MM.1S (cell line): ENCODE results near the gene PSME2.
A peak's percentile ranks its signal among the peaks of the same experiment; 100 is the strongest.

ENCODE experiments used
- DNase-seq: peaks from one replicate; pipeline ENCODE4 v3.0.0-alpha.2; 2015
- H2AFZ ChIP-seq: fragments of 300-600 bp; sonication (generic); 2 replicates; pipeline ENCODE4 v1.6.0; 2016; ENCODE audit warnings: antibody characterized with exemption, low read length
- H3F3A ChIP-seq: fragments of 300-600 bp; sonication (generic); 2 replicates; pipeline ENCODE4 v1.6.1; 2016; ENCODE audit warnings: mild to moderate bottlenecking, antibody characterized with exemption, low read length, moderate library complexity, mixed read lengths; ENCODE audit not compliant: insufficient read depth
- H3K27ac ChIP-seq: fragments of 300-600 bp; sonication (generic); 2 replicates; pipeline ENCODE4 v1.5.1; 2016; ENCODE audit warnings: mild to moderate bottlenecking, low read length
- H3K27me3 ChIP-seq: fragments of 300-600 bp; sonication (generic); replicated peaks from 2 replicates; pipeline ENCODE4 v1.6.0; 2016; ENCODE audit warnings: low read length; ENCODE audit not compliant: insufficient read depth
- H3K36me3 ChIP-seq: fragments of 300-600 bp; sonication (generic); replicated peaks from 2 replicates; pipeline ENCODE4 v1.6.1; 2016; ENCODE audit warnings: mild to moderate bottlenecking, low read length, mixed read lengths; ENCODE audit not compliant: insufficient read depth
- H3K4me1 ChIP-seq: fragments of 300-600 bp; sonication (generic); 2 replicates; pipeline ENCODE4 v1.6.1; 2016; ENCODE audit warnings: low read length, mixed read lengths
- H3K4me2 ChIP-seq: fragments of 300-600 bp; sonication (generic); 2 replicates; pipeline ENCODE4 v1.6.0; 2016; ENCODE audit warnings: low read depth, low read length
- H3K4me3 ChIP-seq: fragments of 300-600 bp; sonication (generic); 2 replicates; pipeline ENCODE4 v1.5.1; 2016; ENCODE audit warnings: low read length, mixed read lengths
- H3K79me2 ChIP-seq: fragments of 300-600 bp; sonication (generic); 2 replicates; pipeline ENCODE4 v1.6.1; 2016; ENCODE audit warnings: mixed run types, low read length, mixed read lengths
- H3K9ac ChIP-seq: fragments of 300-600 bp; sonication (generic); 2 replicates; pipeline ENCODE4 v1.6.1; 2016; ENCODE audit warnings: low read length, mixed read lengths
- H3K9me2 ChIP-seq: fragments of 300-600 bp; sonication (generic); replicated peaks from 2 replicates; pipeline ENCODE4 v1.6.1; 2016; ENCODE audit warnings: mild to moderate bottlenecking, low read length, mixed read lengths; ENCODE audit not compliant: insufficient read depth
- H3K9me3 ChIP-seq: fragments of 300-600 bp; sonication (generic); replicated peaks from 2 replicates; pipeline ENCODE4 v1.6.1; 2016; ENCODE audit warnings: mild to moderate bottlenecking, low read length, mixed read lengths; ENCODE audit not compliant: insufficient read depth
- H4K20me1 ChIP-seq: fragments of 300-600 bp; sonication (generic); 2 replicates; pipeline ENCODE4 v1.6.1; 2016; ENCODE audit warnings: mild to moderate bottlenecking, low read length, moderate library complexity, mixed read lengths; ENCODE audit not compliant: insufficient read depth
- CTCF ChIP-seq: fragments of 300-600 bp; sonication (generic); IDR thresholded peaks from 2 replicates; pipeline ENCODE4 v1.5.1; 2016; ENCODE audit warnings: antibody characterized with exemption, low read length, mixed read lengths
- EZH2 ChIP-seq: fragments of 300-600 bp; sonication (generic); optimal IDR thresholded peaks from 2 replicates; pipeline ENCODE3; 2017; ENCODE audit warnings: low read depth, mild to moderate bottlenecking, antibody characterized with exemption, low read length, mixed read lengths
- EZH2phosphoT487 ChIP-seq: fragments of 300-600 bp; sonication (generic); IDR thresholded peaks from 2 replicates; pipeline ENCODE4 v1.6.1; 2018; ENCODE audit warnings: antibody characterized with exemption, low read length

Gene PSME2

GRCh38 chr14:24146978-24147760 is 759 bp upstream of the PSME2 start, which contains the start of gene RNF31:
RNF31 (plus strand) TSS chr14:24147498; CDS start chr14:24147699, 201 bp downstream.
- no peaks in the 10 kb centered on the region for H3K9me2 ChIP-seq
- H3K4me3 ChIP-seq = peak within 1 kb of the TSS; percentile 87
- peaks cover 5% of the 10 kb centered on the region for H3F3A ChIP-seq
- H3K4me1 ChIP-seq = peaks cover 11% of the 10 kb centered on the region
- DNase-seq = peak; percentile 92
- H3K27me3 ChIP-seq = no peaks in the 10 kb centered on the region
- H3K79me2 ChIP-seq = peaks cover 47% of the 10 kb centered on the region
- peak within 1 kb of the TSS; percentile 76; the same call in 1 of the 2 replicates for H3K27ac ChIP-seq
- TF ChIP-seq CTCF = no peak
- H2AFZ ChIP-seq = peak within 1 kb of the TSS; percentile 65
- H3K4me2 ChIP-seq = peak within 1 kb of the TSS; percentile 81
- H3K9ac ChIP-seq = peak within 1 kb of the TSS; percentile 84
- H4K20me1 ChIP-seq = no peaks in the 10 kb centered on the region
- H3K9me3 ChIP-seq = no peaks in the 10 kb centered on the region
- no peaks in the 10 kb centered on the region for H3K36me3 ChIP-seq

- Histone ChIP-seq H3K9me3 (no peaks in the 10 kb centered on the region), H3K9ac (peak overlapping the region; percentile 84), H3K27me3 (no peaks in the 10 kb centered on the region), H3K4me2 (peak overlapping the region; percentile 81), H3K4me1 (peaks cover 11% of the 10 kb centered on the region), H4K20me1 (no peaks in the 10 kb centered on the region), H3K27ac (peak overlapping the region; percentile 63; the same call in 1 of the 2 replicates), H3F3A (peaks cover 10% of the 10 kb centered on the region), H3K9me2 (no peaks in the 10 kb centered on the region), H2AFZ (no peak overlapping the region), H3K79me2 (peaks cover 47% of the 10 kb centered on the region), H3K4me3 (peak overlapping the region; percentile 87), H3K36me3 (no peaks in the 10 kb centered on the region)
- no peak for DNase-seq
- TF ChIP-seq EZH2 (no peak), EZH2phosphoT487 (no peak), CTCF (no peak)
These were observed 539 bp downstream of the PSME2 start for GRCh38 chr14:24145690-24146452.

GRCh38 chr14:24145219-24145618 is 1.2 kb downstream of the PSME2 start:
- Histone ChIP-seq H3K4me2 (peak overlapping the region; percentile 81), H3K9ac (peak overlapping the region; percentile 84; the same call in 1 of the 2 replicates), H3K36me3 (no peaks in the 10 kb centered on the region), H3K9me2 (no peaks in the 10 kb centered on the region), H3K4me1 (peaks cover 11% of the 10 kb centered on the region), H3K4me3 (peak overlapping the region; percentile 87), H2AFZ (no peak overlapping the region), H3K27ac (no peak overlapping the region), H3K79me2 (peaks cover 52% of the 10 kb centered on the region), H4K20me1 (no peaks in the 10 kb centered on the region), H3K27me3 (no peaks in the 10 kb centered on the region), H3F3A (peaks cover 10% of the 10 kb centered on the region), H3K9me3 (no peaks in the 10 kb centered on the region)
- DNase-seq = no peak
- no peak for TF ChIP-seq EZH2phosphoT487
- TF ChIP-seq EZH2 = no peak
